ENCODE measurements around the gene TARS1.

The TARS1 gene

GRCh38 chr5:33462456-33462855 is 21.7 kb downstream of the TARS1 start:
- Mint-ChIP-seq H3K4me3 (no peak overlapping the region), H3K36me3 (peaks cover 19% of the 10 kb centered on the region), H3K9me3 (ENCODE audit: low read depth) (no peaks in the 10 kb centered on the region), H3K4me1 (ENCODE audit: low read depth) (no peaks in the 10 kb centered on the region), H3K27ac (no peak overlapping the region), H3K27me3 (no peaks in the 10 kb centered on the region)

GRCh38 chr5:33465120-33465519 is 24.4 kb downstream of the TARS1 start:
- no peaks in the 10 kb centered on the region for H3K27me3 Mint-ChIP-seq
- peaks cover 17% of the 10 kb centered on the region for H3K36me3 Mint-ChIP-seq
- H3K27ac Mint-ChIP-seq: no peak overlapping the region
- H3K4me1 Mint-ChIP-seq (ENCODE audit: low read depth): no peaks in the 10 kb centered on the region
- no peak overlapping the region for H3K4me3 Mint-ChIP-seq
- H3K9me3 Mint-ChIP-seq (ENCODE audit: low read depth): no peaks in the 10 kb centered on the region

GRCh38 chr5:33468775-33469435 is 28.1 kb downstream of the TARS1 start:
- Mint-ChIP-seq H3K27me3 (no peaks in the 10 kb centered on the region), H3K9me3 (ENCODE audit: low read depth) (peaks cover 3% of the 10 kb centered on the region), H3K27ac (no peak overlapping the region), H3K4me3 (no peak overlapping the region), H3K36me3 (peaks cover 22% of the 10 kb centered on the region), H3K4me1 (ENCODE audit: low read depth) (no peaks in the 10 kb centered on the region)

- peaks cover 37% of the 10 kb centered on the region for H3K36me3 Mint-ChIP-seq
Measured at GRCh38 chr5:33470544-33470943, 29.8 kb downstream of the TARS1 start.

GRCh38 chr5:33472805-33473409 is 32.1 kb downstream of the TARS1 start:
- Mint-ChIP-seq H3K4me3 (no peak overlapping the region), H3K27me3 (no peaks in the 10 kb centered on the region), H3K4me1 (ENCODE audit: low read depth) (no peaks in the 10 kb centered on the region), H3K36me3 (peaks cover 47% of the 10 kb centered on the region), H3K9me3 (ENCODE audit: low read depth) (peaks cover 12% of the 10 kb centered on the region), H3K27ac (no peak overlapping the region)

More at GRCh38 chr5:33470544-33470943, 29.8 kb downstream of the TARS1 start:
- no peak overlapping the region for H3K27ac Mint-ChIP-seq
- H3K9me3 Mint-ChIP-seq (ENCODE audit: low read depth): peaks cover 12% of the 10 kb centered on the region
- H3K4me3 Mint-ChIP-seq: no peak overlapping the region
- H3K4me1 Mint-ChIP-seq (ENCODE audit: low read depth): no peaks in the 10 kb centered on the region
- no peaks in the 10 kb centered on the region for H3K27me3 Mint-ChIP-seq

GRCh38 chr5:33474004-33474403 is 33.2 kb downstream of the TARS1 start:
- Mint-ChIP-seq H3K4me1 (ENCODE audit: low read depth) (no peaks in the 10 kb centered on the region), H3K27ac (no peak overlapping the region), H3K9me3 (ENCODE audit: low read depth) (peaks cover 12% of the 10 kb centered on the region), H3K27me3 (no peaks in the 10 kb centered on the region), H3K36me3 (peaks cover 47% of the 10 kb centered on the region), H3K4me3 (no peak overlapping the region)

- H3K4me3 Mint-ChIP-seq: no peak overlapping the region
- no peak overlapping the region for H3K27ac Mint-ChIP-seq
- H3K4me1 Mint-ChIP-seq (ENCODE audit: low read depth): no peaks in the 10 kb centered on the region
- H3K27me3 Mint-ChIP-seq: no peaks in the 10 kb centered on the region
- H3K9me3 Mint-ChIP-seq (ENCODE audit: low read depth): peaks cover 12% of the 10 kb centered on the region
- H3K36me3 Mint-ChIP-seq: peaks cover 52% of the 10 kb centered on the region
Measured at GRCh38 chr5:33474931-33475499, 34.2 kb downstream of the TARS1 start.

GRCh38 chr5:33475706-33476105 is 34.9 kb downstream of the TARS1 start:
- peaks cover 12% of the 10 kb centered on the region for H3K9me3 Mint-ChIP-seq (ENCODE audit: low read depth)
- no peak overlapping the region for H3K27ac Mint-ChIP-seq

GRCh38 chr5:33476992-33477391 is 36.2 kb downstream of the TARS1 start:
- peaks cover 12% of the 10 kb centered on the region for H3K9me3 Mint-ChIP-seq (ENCODE audit: low read depth)
- H3K27me3 Mint-ChIP-seq: no peaks in the 10 kb centered on the region
- H3K36me3 Mint-ChIP-seq: peaks cover 45% of the 10 kb centered on the region
- H3K4me3 Mint-ChIP-seq: no peak overlapping the region
- no peaks in the 10 kb centered on the region for H3K4me1 Mint-ChIP-seq (ENCODE audit: low read depth)
- no peak overlapping the region for H3K27ac Mint-ChIP-seq

More at GRCh38 chr5:33475706-33476105, 34.9 kb downstream of the TARS1 start:
- no peaks in the 10 kb centered on the region for H3K4me1 Mint-ChIP-seq (ENCODE audit: low read depth)
- no peak overlapping the region for H3K4me3 Mint-ChIP-seq
- no peaks in the 10 kb centered on the region for H3K27me3 Mint-ChIP-seq
- peaks cover 47% of the 10 kb centered on the region for H3K36me3 Mint-ChIP-seq

GRCh38 chr5:33477816-33478215 is 37.1 kb downstream of the TARS1 start:
- no peak overlapping the region for H3K27ac Mint-ChIP-seq
- no peak overlapping the region for H3K4me3 Mint-ChIP-seq
- peaks cover 42% of the 10 kb centered on the region for H3K36me3 Mint-ChIP-seq
- H3K9me3 Mint-ChIP-seq (ENCODE audit: low read depth): peaks cover 12% of the 10 kb centered on the region
- no peaks in the 10 kb centered on the region for H3K4me1 Mint-ChIP-seq (ENCODE audit: low read depth)
- no peaks in the 10 kb centered on the region for H3K27me3 Mint-ChIP-seq

GRCh38 chr5:33479311-33479710 is 38.5 kb downstream of the TARS1 start:
- peaks cover 37% of the 10 kb centered on the region for H3K36me3 Mint-ChIP-seq
- H3K27ac Mint-ChIP-seq: no peak overlapping the region
- no peak overlapping the region for H3K4me3 Mint-ChIP-seq
- H3K9me3 Mint-ChIP-seq (ENCODE audit: low read depth): peaks cover 6% of the 10 kb centered on the region
- no peaks in the 10 kb centered on the region for H3K27me3 Mint-ChIP-seq
- H3K4me1 Mint-ChIP-seq (ENCODE audit: low read depth): no peaks in the 10 kb centered on the region

GRCh38 chr5:33480876-33481275 is 40.1 kb downstream of the TARS1 start:
- Mint-ChIP-seq H3K4me3 (no peak overlapping the region), H3K27me3 (no peaks in the 10 kb centered on the region), H3K4me1 (ENCODE audit: low read depth) (no peaks in the 10 kb centered on the region), H3K36me3 (peaks cover 22% of the 10 kb centered on the region), H3K9me3 (ENCODE audit: low read depth) (no peaks in the 10 kb centered on the region), H3K27ac (no peak overlapping the region)

GRCh38 chr5:33482335-33482734 is 41.6 kb downstream of the TARS1 start:
- no peaks in the 10 kb centered on the region for H3K9me3 Mint-ChIP-seq (ENCODE audit: low read depth)
- H3K4me1 Mint-ChIP-seq (ENCODE audit: low read depth): no peaks in the 10 kb centered on the region
- H3K27me3 Mint-ChIP-seq: no peaks in the 10 kb centered on the region
- no peak overlapping the region for H3K4me3 Mint-ChIP-seq
- H3K36me3 Mint-ChIP-seq: peaks cover 11% of the 10 kb centered on the region
- H3K27ac Mint-ChIP-seq: no peak overlapping the region

GRCh38 chr5:33487236-33487635 is 46.5 kb downstream of the TARS1 start:
- Mint-ChIP-seq H3K36me3 (peaks cover 5% of the 10 kb centered on the region), H3K27me3 (no peaks in the 10 kb centered on the region), H3K4me1 (ENCODE audit: low read depth) (no peaks in the 10 kb centered on the region), H3K4me3 (no peak overlapping the region), H3K9me3 (ENCODE audit: low read depth) (no peaks in the 10 kb centered on the region), H3K27ac (no peak overlapping the region)

GRCh38 chr5:33488558-33489355 is 48.0 kb downstream of the TARS1 start:
- Mint-ChIP-seq H3K27me3 (no peaks in the 10 kb centered on the region), H3K9me3 (ENCODE audit: low read depth) (no peaks in the 10 kb centered on the region), H3K36me3 (no peaks in the 10 kb centered on the region), H3K4me1 (ENCODE audit: low read depth) (no peaks in the 10 kb centered on the region), H3K4me3 (no peak overlapping the region), H3K27ac (no peak overlapping the region)
